ENCODE data around the gene NAV1. TPM values are rescaled to one million over a fixed set of nuclear protein-coding genes. Genes with fewer than 3 reads are reported as not detected.

NAV1 gene
- polyA plus RNA-seq, 2 of the 4 experiments (the other 2 are of a cell fraction) = 3.7 to 8.4 TPM

GRCh38 chr1:201538612-201539551, at the start of gene NAV1 (continued):
- no peak for TF ChIP-seq EHMT2 (IDR thresholded peaks at IDR 0.05; ENCODE audit: low read depth)

- POLR2A ChIA-PET = interaction anchor here (0.7 to 2.8 kb wide), 4 partner anchors 8 to 34 kb away, joined by 3 to 16 read pairs (median 4); no protein-coding TSS in a partner anchor
- FAIRE-seq (no peak), ATAC-seq (peak; percentile 32 to 40; a peak in 5 of 6 replicates), DNase-seq (ENCODE audit: low read depth in 1 of 2, low spot score in 1 of 2) (no peak)
- CTCF ChIA-PET = interaction anchor here (0.6 to 49.4 kb wide), 5 partner anchors 1 to 220 kb away, joined by 3 to 1452 read pairs (median 32); partner anchors contain the start of gene CSRP1
- peak overlapping the region; percentile 86 to 90 for H3K27ac ChIP-seq
- TF ChIP-seq, protein P1, sequence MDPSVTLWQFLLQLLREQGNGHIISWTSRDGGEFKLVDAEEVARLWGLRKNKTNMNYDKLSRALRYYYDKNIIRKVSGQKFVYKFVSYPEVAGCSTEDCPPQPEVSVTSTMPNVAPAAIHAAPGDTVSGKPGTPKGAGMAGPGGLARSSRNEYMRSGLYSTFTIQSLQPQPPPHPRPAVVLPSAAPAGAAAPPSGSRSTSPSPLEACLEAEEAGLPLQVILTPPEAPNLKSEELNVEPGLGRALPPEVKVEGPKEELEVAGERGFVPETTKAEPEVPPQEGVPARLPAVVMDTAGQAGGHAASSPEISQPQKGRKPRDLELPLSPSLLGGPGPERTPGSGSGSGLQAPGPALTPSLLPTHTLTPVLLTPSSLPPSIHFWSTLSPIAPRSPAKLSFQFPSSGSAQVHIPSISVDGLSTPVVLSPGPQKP (IDR thresholded peaks at IDR 0.05; ENCODE audit: low read depth, low read length) = no peak
- TF ChIP-seq HEYL (CRISPR knock-in tag; IDR thresholded peaks at IDR 0.05) (0 out of 2 replicates have a peak, but pooled peaks have one; percentile 45), FOXS1 (CRISPR knock-in tag; IDR thresholded peaks at IDR 0.05) (no peak)
- no peaks in the 10 kb centered on the region for H3K9me3 ChIP-seq
- H3K4me2 ChIP-seq = peak overlapping the region; percentile 72
- WGBS (ENCODE audit: missing lambda C conversion rate) = 71% methylated on average over 6 of the region's 6 CpGs
- peaks cover 84% of the 10 kb centered on the region for H3K4me1 ChIP-seq
- H3K4me3 ChIP-seq = 0 out of 3 replicates have a peak overlapping the region, but pooled peaks have one; percentile 11
Observed at GRCh38 chr1:201489643-201490261, 49.2 kb upstream of the NAV1 start.

- H3K27ac ChIP-seq = peak overlapping the region; percentile 86 to 90
Observed at GRCh38 chr1:201490708-201491131, 48.2 kb upstream of the NAV1 start.

DNA sequence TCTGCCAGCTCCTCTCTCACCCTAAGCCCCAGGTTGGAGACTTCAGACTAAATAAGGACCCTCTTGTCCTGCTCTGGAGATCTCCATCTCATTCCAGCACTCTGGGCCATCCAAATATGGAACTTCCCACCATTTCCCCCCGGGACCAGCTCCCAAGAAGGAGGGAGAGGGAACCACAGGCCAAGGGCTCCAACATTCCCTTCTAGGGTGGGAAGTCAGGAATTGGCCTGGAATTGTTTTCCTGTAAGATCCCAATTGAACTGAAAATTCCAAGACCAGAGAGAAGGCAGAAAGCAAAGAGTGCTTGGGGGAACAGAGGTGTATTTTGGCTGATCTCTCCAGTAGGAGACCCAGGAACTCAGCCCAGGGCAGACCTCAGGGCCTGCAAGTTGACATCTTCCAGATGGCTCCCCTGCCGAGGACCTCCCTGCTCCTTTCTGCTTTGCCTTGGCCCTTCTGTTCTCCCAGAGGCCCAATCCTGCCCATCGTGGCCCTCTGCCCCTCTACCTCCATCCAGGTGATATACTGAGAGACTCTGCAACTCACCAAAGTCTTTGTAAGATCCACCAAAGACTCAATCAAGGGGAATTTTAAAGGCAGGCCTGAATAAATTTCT, 46.9 kb upstream of the NAV1 start:
- peak overlapping the region; percentile 29 to 90; a peak in 5 of 6 replicates for H3K27ac ChIP-seq
- DNase-seq (ENCODE audit: low read depth in 1 of 2, low spot score in 1 of 2) = no peak
- WGBS (ENCODE audit: missing lambda C conversion rate) = 96% methylated on average over 3 of the region's 3 CpGs
- TF ChIP-seq FOSB (CRISPR knock-in tag; IDR thresholded peaks at IDR 0.05) = no peak
- no peak for TF ChIP-seq RNF2 (IDR thresholded peaks at IDR 0.05; ENCODE audit: borderline replicate concordance, low read depth)
- TF ChIP-seq, protein P1 (IDR thresholded peaks at IDR 0.05; ENCODE audit: low read depth, low read length) = no peak
- no peak for TF ChIP-seq TFCP2L1 (CRISPR knock-in tag; IDR thresholded peaks at IDR 0.05)
- TF ChIP-seq, protein P2, sequence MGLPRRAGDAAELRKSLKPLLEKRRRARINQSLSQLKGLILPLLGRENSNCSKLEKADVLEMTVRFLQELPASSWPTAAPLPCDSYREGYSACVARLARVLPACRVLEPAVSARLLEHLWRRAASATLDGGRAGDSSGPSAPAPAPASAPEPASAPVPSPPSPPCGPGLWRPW (IDR thresholded peaks at IDR 0.05) = no peak
- no peak for TF ChIP-seq POLR2A (IDR thresholded peaks at IDR 0.05; ENCODE audit: low read length)
- H3K4me3 ChIP-seq = no peak overlapping the region
- POLR2A ChIA-PET = interaction anchor here (1.2 kb wide), 1 partner anchor 15 kb away, joined by 6 read pairs; the partner anchor contains the start of gene CSRP1
- CTCF ChIA-PET = interaction anchor here (1.0 to 49.4 kb wide), 4 partner anchors 1 to 56 kb away, joined by 3 to 1452 read pairs (median 728); partner anchors contain the start of gene CSRP1
- peaks cover 70% of the 10 kb centered on the region for H3K4me1 ChIP-seq
- peak overlapping the region; percentile 3; the same call in 1 of the 3 replicates for H3K4me2 ChIP-seq
- no peak for ATAC-seq
- H3K9me3 ChIP-seq = no peaks in the 10 kb centered on the region
- no peak for FAIRE-seq

More at GRCh38 chr1:201490708-201491131, 48.2 kb upstream of the NAV1 start:
- Histone ChIP-seq H3K4me3 (no peak overlapping the region), H3K4me2 (peak overlapping the region; percentile 72), H3K4me1 (peaks cover 83% of the 10 kb centered on the region), H3K9me3 (no peaks in the 10 kb centered on the region)
- POLR2A ChIA-PET = interaction anchor here (0.9 to 2.8 kb wide), 2 partner anchors 9 to 13 kb away, joined by 3 to 16 read pairs; no protein-coding TSS in a partner anchor
- TF ChIP-seq KDM5A (IDR thresholded peaks at IDR 0.05) (no peak), CBX8 (IDR thresholded peaks at IDR 0.05) (no peak), ZC3H11A (IDR thresholded peaks at IDR 0.05) (no peak), MAFK (IDR thresholded peaks at IDR 0.05; ENCODE audit: partially characterized antibody) (no peak), EHF (CRISPR knock-in tag; IDR thresholded peaks at IDR 0.05) (no peak), JUNB (IDR thresholded peaks at IDR 0.05) (no peak), BHLHE40 (IDR thresholded peaks at IDR 0.05; ENCODE audit: low read depth, low read length) (no peak), HOXB5 (CRISPR knock-in tag; IDR thresholded peaks at IDR 0.05) (no peak)
- TF ChIP-seq, protein P3, sequence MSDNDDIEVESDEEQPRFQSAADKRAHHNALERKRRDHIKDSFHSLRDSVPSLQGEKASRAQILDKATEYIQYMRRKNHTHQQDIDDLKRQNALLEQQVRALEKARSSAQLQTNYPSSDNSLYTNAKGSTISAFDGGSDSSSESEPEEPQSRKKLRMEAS (IDR thresholded peaks at IDR 0.05) = no peak
- 49% methylated on average over 3 of the region's 3 CpGs for WGBS (ENCODE audit: missing lambda C conversion rate)
- no peak for DNase-seq (ENCODE audit: low read depth in 1 of 2, low spot score in 1 of 2)
- no peak for ATAC-seq
- no peak for FAIRE-seq
- CTCF ChIA-PET = interaction anchor here (6.0 to 49.4 kb wide), 3 partner anchors 1 to 43 kb away, joined by 32 to 1452 read pairs (median 1452); partner anchors contain the start of gene CSRP1
